IPS DF 6.9 (cell line): ENCODE measurements around the gene PODXL2.
"Not testable (repeated sequence)": the region's sequence is repeated elsewhere in the genome, so short reads cannot be mapped to it uniquely, and the experiment has no call there.

Source experiments
- DNase-seq: peaks from one replicate; pipeline ENCODE4 v3.0.0-alpha.2; 2013; ENCODE audit warnings: low read depth, low spot score
- H3K27ac ChIP-seq: one replicate; pipeline ENCODE4 v1.5.1; 2013; ENCODE audit warnings: low read length, control low read depth
- H3K27me3 ChIP-seq: 2 replicates; pipeline ENCODE4 v1.6.1; 2013; ENCODE audit warnings: mild to moderate bottlenecking, low read length; ENCODE audit not compliant: control insufficient read depth, insufficient read depth
- H3K36me3 ChIP-seq: 2 replicates; pipeline ENCODE4 v1.6.1; 2013; ENCODE audit warnings: low read length; ENCODE audit not compliant: control insufficient read depth, insufficient read depth
- H3K4me1 ChIP-seq: 2 replicates; pipeline ENCODE4 v1.6.1; 2013; ENCODE audit warnings: low read length; ENCODE audit not compliant: control insufficient read depth, insufficient read depth
- H3K4me3 ChIP-seq: 2 replicates; pipeline ENCODE4 v1.5.1; 2013; ENCODE audit warnings: mild to moderate bottlenecking, low read length
- H3K9me3 ChIP-seq: 2 replicates; pipeline ENCODE4 v1.6.1; 2013; ENCODE audit warnings: low read length, inconsistent platforms; ENCODE audit not compliant: control insufficient read depth, insufficient read depth
- WGBS: extraction: QIAGEN DNeasy Blood & Tissue Kit; methylation state at CpG from one replicate; pipeline ENCODE4 v1.1.7; 2013; ENCODE audit warnings: mixed read lengths, missing lambda C conversion rate; ENCODE audit not compliant: insufficient read length, insufficient coverage; 5-methylcytosine and 5-hydroxymethylcytosine counted together

The PODXL2 gene

GRCh38 chr3:127590593-127591465, 38.2 kb upstream of the PODXL2 start, which contains the start of gene TPRA1:
TSS of gene TPRA1 (minus strand) at chr3:127590733. CDS start at chr3:127580146, 10,587 bp downstream.
- DNase-seq: peak; percentile 83
- H3K27me3 ChIP-seq: no peaks in the 10 kb centered on the region
- H3K36me3 ChIP-seq: no peaks in the 10 kb centered on the region
- H3K27ac ChIP-seq: no peak within 1 kb of the TSS
- no CpG with 5 or more reads among the region's 72 CpGs for WGBS
- no peaks in the 10 kb centered on the region for H3K9me3 ChIP-seq
- peak within 1 kb of the TSS; percentile 81 for H3K4me3 ChIP-seq
- peaks cover 1% of the 10 kb centered on the region; the same call in 1 of the 2 replicates for H3K4me1 ChIP-seq

DNA sequence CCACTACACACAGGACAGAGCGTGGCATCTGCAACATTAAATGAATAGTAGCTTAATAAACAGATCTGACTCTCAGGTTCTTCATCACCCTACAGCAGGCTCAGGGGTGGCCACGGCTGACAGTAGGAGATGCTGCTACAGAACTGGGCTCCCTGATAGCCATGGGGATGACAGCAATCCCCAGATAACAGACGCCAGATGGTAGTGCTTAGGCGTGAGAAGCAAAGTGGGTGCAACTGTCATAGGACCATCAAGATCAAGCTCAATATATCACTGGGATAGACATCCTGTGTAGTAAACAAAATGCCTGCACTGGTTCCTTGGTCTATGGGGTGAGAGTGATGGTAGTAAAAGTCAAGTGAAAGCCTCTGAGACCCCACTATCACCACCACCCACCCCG, 35.8 kb upstream of the PODXL2 start:
- Histone ChIP-seq H3K4me1 (peaks cover 1% of the 10 kb centered on the region; the same call in 1 of the 2 replicates), H3K27me3 (no peaks in the 10 kb centered on the region), H3K9me3 (no peaks in the 10 kb centered on the region), H3K27ac (no peak overlapping the region), H3K36me3 (no peaks in the 10 kb centered on the region), H3K4me3 (no peak overlapping the region)
- WGBS: no CpG with 5 or more reads among the region's 5 CpGs
- no peak for DNase-seq

- no peak for DNase-seq
- Histone ChIP-seq H3K27me3 (no peaks in the 10 kb centered on the region), H3K4me3 (no peak overlapping the region), H3K27ac (no peak overlapping the region), H3K36me3 (peaks cover 6% of the 10 kb centered on the region; the same call in 1 of the 2 replicates), H3K4me1 (peaks cover 1% of the 10 kb centered on the region; the same call in 1 of the 2 replicates), H3K9me3 (no peaks in the 10 kb centered on the region)
- no CpG with 5 or more reads among the region's 4 CpGs for WGBS
Observed at GRCh38 chr3:127595303-127595702, 33.7 kb upstream of the PODXL2 start.

- no CpG with 5 or more reads among the region's 12 CpGs for WGBS
- DNase-seq: no peak
- Histone ChIP-seq H3K36me3 (peaks cover 9% of the 10 kb centered on the region; the same call in 1 of the 2 replicates), H3K4me1 (0 out of 2 replicates have a peak, but pooled peaks cover 1% of the 10 kb centered on the region), H3K27ac (no peak overlapping the region), H3K27me3 (no peaks in the 10 kb centered on the region), H3K9me3 (no peaks in the 10 kb centered on the region), H3K4me3 (no peak overlapping the region)
Observed at GRCh38 chr3:127597020-127597771, 31.8 kb upstream of the PODXL2 start.

- WGBS: no CpG with 5 or more reads among the region's 14 CpGs
- 0 out of 2 replicates have a peak, but pooled peaks cover 1% of the 10 kb centered on the region for H3K4me1 ChIP-seq
- peak overlapping the region; percentile 64; the same call in 1 of the 2 replicates for H3K4me3 ChIP-seq
- DNase-seq: no peak
- peaks cover 14% of the 10 kb centered on the region; the same call in 1 of the 2 replicates for H3K36me3 ChIP-seq
- H3K27me3 ChIP-seq: no peaks in the 10 kb centered on the region
- no peak overlapping the region for H3K27ac ChIP-seq
- H3K9me3 ChIP-seq: no peaks in the 10 kb centered on the region
Observed at GRCh38 chr3:127598841-127599570, 30.0 kb upstream of the PODXL2 start.

DNA sequence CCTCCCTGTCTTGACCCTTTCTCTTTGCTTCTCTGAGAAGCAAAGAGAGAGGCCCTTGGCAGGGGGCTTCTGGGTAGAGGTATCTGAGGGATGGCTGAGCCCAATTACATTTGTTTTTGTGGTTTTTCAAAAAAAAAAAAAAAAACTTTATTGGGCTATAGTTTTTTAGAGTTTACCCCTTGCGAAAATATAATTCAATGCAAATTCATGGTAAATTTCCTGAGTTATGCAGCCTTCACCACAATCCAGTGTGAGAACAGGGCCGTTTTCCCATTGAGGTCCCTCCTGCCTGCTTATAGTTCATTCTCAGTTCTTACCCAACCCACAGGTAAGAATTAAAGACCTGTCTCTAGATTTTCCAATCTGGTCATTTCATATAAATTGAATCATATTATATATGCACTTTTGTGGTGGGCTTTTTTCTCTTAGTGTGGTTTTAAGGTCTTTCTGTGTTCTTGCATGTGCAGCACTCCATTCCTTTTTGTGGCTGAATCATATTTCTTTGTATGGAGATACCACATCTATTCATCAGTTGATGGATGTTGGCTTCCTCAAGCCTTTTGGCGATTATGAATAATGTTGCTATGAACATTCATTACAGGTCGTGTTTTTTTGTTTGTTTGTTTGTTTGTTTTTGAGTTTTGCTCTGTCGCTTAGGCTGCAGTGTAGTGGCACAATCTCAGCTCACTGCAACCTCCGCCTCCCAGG, 28.1 kb upstream of the PODXL2 start:
- Histone ChIP-seq H3K27ac (no peak overlapping the region), H3K4me3 (no peak overlapping the region), H3K4me1 (0 out of 2 replicates have a peak, but pooled peaks cover 1% of the 10 kb centered on the region), H3K36me3 (peaks cover 29% of the 10 kb centered on the region), H3K27me3 (no peaks in the 10 kb centered on the region), H3K9me3 (no peaks in the 10 kb centered on the region)
- DNase-seq: no peak
- no CpG with 5 or more reads among the region's 6 CpGs for WGBS

DNA sequence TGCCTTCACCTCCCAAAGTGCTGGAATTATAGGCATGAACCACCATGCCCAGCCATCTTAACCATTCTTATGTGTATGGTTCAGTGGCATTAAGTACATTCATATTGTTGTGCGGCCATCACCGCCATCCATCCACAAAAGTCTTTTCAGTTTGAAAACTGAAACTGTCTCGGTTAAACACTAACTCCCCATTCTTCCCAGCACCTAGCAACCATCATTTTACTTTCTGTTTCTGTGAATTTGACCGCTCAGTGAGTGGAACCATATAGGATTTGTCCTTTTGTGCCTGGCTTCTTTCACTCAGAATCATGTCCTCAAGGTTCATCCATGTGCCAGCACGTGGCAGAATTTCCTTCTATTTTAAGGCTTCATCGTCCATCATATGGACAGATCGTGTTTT, 24.9 kb upstream of the PODXL2 start:
- H3K36me3 ChIP-seq: peaks cover 61% of the 10 kb centered on the region
- 0 out of 2 replicates have a peak, but pooled peaks cover 1% of the 10 kb centered on the region for H3K4me1 ChIP-seq
- H3K9me3 ChIP-seq: no peaks in the 10 kb centered on the region
- DNase-seq: no peak
- H3K27me3 ChIP-seq: no peaks in the 10 kb centered on the region
- no peak overlapping the region for H3K4me3 ChIP-seq
- H3K27ac ChIP-seq: no peak overlapping the region
- no CpG with 5 or more reads among the region's 7 CpGs for WGBS

GRCh38 chr3:127604546-127605165, 24.3 kb upstream of the PODXL2 start:
- peaks cover 63% of the 10 kb centered on the region for H3K36me3 ChIP-seq
- no peaks in the 10 kb centered on the region for H3K27me3 ChIP-seq
- 0 out of 2 replicates have a peak, but pooled peaks cover 1% of the 10 kb centered on the region for H3K4me1 ChIP-seq
- no peak overlapping the region for H3K4me3 ChIP-seq
- no peak overlapping the region for H3K27ac ChIP-seq
- WGBS: no CpG with 5 or more reads among the region's 41 CpGs
- no peak for DNase-seq
- H3K9me3 ChIP-seq: no peaks in the 10 kb centered on the region

DNA sequence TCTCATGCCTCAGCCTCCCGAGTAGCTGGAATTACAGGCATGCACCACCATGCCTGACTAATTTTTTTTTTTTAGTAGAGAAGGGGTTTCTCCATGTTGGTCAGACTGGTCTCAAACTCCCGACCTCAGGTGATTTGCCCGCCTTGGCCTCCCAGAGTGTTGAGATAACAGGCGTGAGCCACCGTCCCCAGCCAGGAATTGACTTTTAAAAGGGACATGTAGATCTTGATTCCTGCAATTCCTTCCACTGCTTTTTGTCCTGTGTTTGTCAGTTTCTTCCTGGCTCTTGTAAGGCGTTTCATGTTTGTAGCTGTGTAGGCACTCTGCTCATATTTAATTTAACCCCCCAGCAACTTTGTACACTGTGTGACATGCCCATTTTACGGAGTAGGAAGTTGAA, 23.4 kb upstream of the PODXL2 start:
- H3K27me3 ChIP-seq, DNase-seq, H3K9me3 ChIP-seq, H3K4me1 ChIP-seq, H3K4me3 ChIP-seq, H3K27ac ChIP-seq: not testable (repeated sequence)
- no CpG with 5 or more reads among the region's 7 CpGs for WGBS
- H3K36me3 ChIP-seq: peaks cover 65% of the 10 kb centered on the region
